WTC11 (cell line): ENCODE data around the gene GPR183.

Experiments used
- ATF2 ChIP-seq: sonication (generic); formaldehyde crosslinking; IDR thresholded peaks from 2 replicates; pipeline ENCODE4 v1.8.1; 2022; ENCODE audit warnings: low read depth, missing genetic modification reagents, borderline replicate concordance
- NR2C2 ChIP-seq: sonication (generic); formaldehyde crosslinking; IDR thresholded peaks from 2 replicates; pipeline ENCODE4 v1.8.0; 2022; ENCODE audit warnings: mild to moderate bottlenecking, missing genetic modification reagents
- TP53 ChIP-seq: sonication (generic); formaldehyde crosslinking; IDR thresholded peaks from 2 replicates; pipeline ENCODE4 v1.8.1; 2023; ENCODE audit warnings: mild to moderate bottlenecking, missing genetic modification reagents
- ZBTB43 ChIP-seq: sonication (generic); formaldehyde crosslinking; IDR thresholded peaks from 2 replicates; pipeline ENCODE4 v1.8.1; 2023; ENCODE audit warnings: mild to moderate bottlenecking, missing genetic modification reagents

GRCh38 chr13:99352351-99353245, 45.4 kb upstream of the GPR183 start:
- TF ChIP-seq ATF2 (no peak), NR2C2 (CRISPR knock-in tag) (no peak), ZBTB43 (CRISPR knock-in tag) (no peak), TP53 (CRISPR knock-in tag) (no peak)
